ENCODE results near the gene CCDC86. TPM values are rescaled to one million over a fixed set of nuclear protein-coding genes. Genes with fewer than 3 reads are reported as not detected.
A peak's percentile ranks its signal among the peaks of the same experiment; 100 is the strongest.

The CCDC86 gene, protein sequence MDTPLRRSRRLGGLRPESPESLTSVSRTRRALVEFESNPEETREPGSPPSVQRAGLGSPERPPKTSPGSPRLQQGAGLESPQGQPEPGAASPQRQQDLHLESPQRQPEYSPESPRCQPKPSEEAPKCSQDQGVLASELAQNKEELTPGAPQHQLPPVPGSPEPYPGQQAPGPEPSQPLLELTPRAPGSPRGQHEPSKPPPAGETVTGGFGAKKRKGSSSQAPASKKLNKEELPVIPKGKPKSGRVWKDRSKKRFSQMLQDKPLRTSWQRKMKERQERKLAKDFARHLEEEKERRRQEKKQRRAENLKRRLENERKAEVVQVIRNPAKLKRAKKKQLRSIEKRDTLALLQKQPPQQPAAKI
- total RNA-seq (ENCODE audit: low replicate concordance), result 3.3 and 9.5 TPM in 2 replicates

DNA sequence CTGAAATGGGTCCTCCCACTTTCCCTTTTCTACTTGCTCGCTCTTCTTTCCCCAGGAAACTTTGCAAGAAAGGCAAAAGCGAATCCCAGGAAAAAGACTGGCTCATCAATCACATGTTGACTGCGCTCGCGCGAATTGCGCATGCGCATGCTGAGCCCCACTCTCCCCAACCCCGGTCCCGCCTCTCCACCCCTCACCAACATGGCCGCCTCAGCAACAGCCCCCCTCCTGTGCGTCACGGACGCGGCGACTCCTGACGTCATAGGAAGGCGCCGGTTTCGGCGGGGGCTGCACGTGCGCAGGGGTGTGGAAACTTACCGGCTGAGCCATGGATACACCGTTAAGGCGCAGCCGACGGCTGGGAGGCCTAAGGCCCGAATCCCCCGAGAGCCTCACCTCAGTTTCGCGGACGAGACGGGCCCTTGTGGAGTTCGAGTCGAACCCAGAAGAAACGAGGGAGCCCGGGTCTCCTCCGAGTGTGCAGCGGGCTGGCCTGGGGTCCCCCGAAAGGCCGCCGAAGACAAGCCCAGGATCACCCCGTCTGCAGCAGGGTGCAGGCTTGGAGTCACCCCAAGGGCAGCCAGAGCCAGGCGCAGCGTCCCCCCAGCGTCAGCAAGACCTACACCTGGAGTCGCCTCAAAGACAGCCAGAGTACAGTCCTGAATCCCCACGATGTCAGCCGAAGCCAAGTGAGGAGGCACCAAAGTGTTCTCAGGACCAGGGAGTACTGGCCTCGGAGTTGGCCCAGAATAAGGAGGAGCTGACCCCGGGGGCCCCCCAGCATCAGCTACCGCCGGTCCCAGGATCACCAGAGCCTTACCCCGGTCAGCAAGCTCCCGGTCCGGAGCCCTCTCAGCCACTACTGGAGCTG, at the start of gene CCDC86:
Gene CCDC86 (plus strand): TSS at position 317 of the 871 bp plus-strand sequence. CDS start 12 bp downstream, at position 329.
- H3K4me3 ChIP-seq, result peak within 1 kb of the TSS; percentile 77
- peak within 1 kb of the TSS; percentile 85 for H3K9ac ChIP-seq
- H3K36me3 Mint-ChIP-seq, result peaks cover 9% of the 10 kb centered on the region
- H4K20me1 ChIP-seq (ENCODE audit: low read depth), result no peaks in the 10 kb centered on the region
- no peaks in the 10 kb centered on the region for H3K27me3 ChIP-seq
- H3F3A ChIP-seq (ENCODE audit: low read depth), result no peaks in the 10 kb centered on the region
- no peaks in the 10 kb centered on the region for H3K9me3 ChIP-seq (ENCODE audit: low read depth)
- peak within 1 kb of the TSS; percentile 94 for H3K4me2 ChIP-seq
- H3K27ac Mint-ChIP-seq, result peak within 1 kb of the TSS; percentile 96
- TF ChIP-seq EZH2 (IDR thresholded peaks at IDR 0.05) (no peak), EZH2phosphoT487 (IDR thresholded peaks at IDR 0.05) (no peak), CTCF (IDR thresholded peaks at IDR 0.05) (no peak)
- H3K4me3 Mint-ChIP-seq, result peak within 1 kb of the TSS; percentile 91
- H2AFZ ChIP-seq (replicated peaks), result peak within 1 kb of the TSS; percentile 94
- H3K79me2 ChIP-seq (ENCODE audit: low read depth), result peaks cover 30% of the 10 kb centered on the region
- H3K4me1 Mint-ChIP-seq, result peaks cover 35% of the 10 kb centered on the region
- H3K9me3 Mint-ChIP-seq, result no peaks in the 10 kb centered on the region
- H3K27ac ChIP-seq, result no peak within 1 kb of the TSS
- DNase-seq (ENCODE audit: low spot score), result peak; percentile 96
- H3K4me1 ChIP-seq, result peaks cover 17% of the 10 kb centered on the region
- no peaks in the 10 kb centered on the region for H3K36me3 ChIP-seq
- H3K27me3 Mint-ChIP-seq (ENCODE audit: insufficient read depth, low read depth), result peaks cover 3% of the 10 kb centered on the region

- H3K4me3 ChIP-seq, result no peak overlapping the region
- H2AFZ ChIP-seq (replicated peaks), result no peak overlapping the region
- no peaks in the 10 kb centered on the region for H3F3A ChIP-seq (ENCODE audit: low read depth)
- H3K36me3 ChIP-seq, result no peaks in the 10 kb centered on the region
- Mint-ChIP-seq H3K36me3 (no peaks in the 10 kb centered on the region), H3K27me3 (ENCODE audit: insufficient read depth, low read depth) (peaks cover 17% of the 10 kb centered on the region), H3K27ac (no peak overlapping the region), H3K4me3 (no peak overlapping the region), H3K9me3 (peaks cover 22% of the 10 kb centered on the region), H3K4me1 (no peaks in the 10 kb centered on the region)
- H3K79me2 ChIP-seq (ENCODE audit: low read depth), result no peaks in the 10 kb centered on the region
- DNase-seq (ENCODE audit: low spot score), result no peak
- no peak overlapping the region for H3K9ac ChIP-seq
- no peaks in the 10 kb centered on the region for H4K20me1 ChIP-seq (ENCODE audit: low read depth)
- TF ChIP-seq EZH2 (IDR thresholded peaks at IDR 0.05), result no peak
- no peak for TF ChIP-seq EZH2phosphoT487 (IDR thresholded peaks at IDR 0.05)
- no peak for TF ChIP-seq CTCF (IDR thresholded peaks at IDR 0.05)
- no peaks in the 10 kb centered on the region for H3K9me3 ChIP-seq (ENCODE audit: low read depth)
- H3K4me2 ChIP-seq, result no peak overlapping the region
- no peaks in the 10 kb centered on the region for H3K4me1 ChIP-seq
- no peaks in the 10 kb centered on the region for H3K27me3 ChIP-seq
- no peak overlapping the region for H3K27ac ChIP-seq
These were observed 49.4 kb upstream of the CCDC86 start for GRCh38 chr11:60792521-60792920.

DNA sequence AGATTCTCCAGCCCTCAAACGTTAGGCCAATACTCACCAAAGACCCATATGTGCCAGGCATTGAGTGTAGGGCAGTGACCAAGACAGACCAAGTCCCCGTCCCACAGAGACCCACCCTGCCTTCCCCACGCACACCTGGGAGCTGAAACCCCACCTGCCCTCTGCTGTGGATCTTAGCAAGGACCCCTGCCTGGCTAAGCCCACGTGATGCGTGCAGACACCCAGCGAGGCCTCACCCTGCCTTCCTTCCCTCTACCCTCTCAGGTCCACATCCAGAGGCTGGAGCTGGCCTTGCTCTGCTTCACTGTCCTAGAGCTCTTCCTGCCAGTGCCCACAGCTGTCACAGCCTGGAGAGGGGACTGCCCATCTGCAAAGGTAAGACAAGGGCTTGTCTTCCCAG, 46.6 kb upstream of the CCDC86 start:
- Histone ChIP-seq H4K20me1 (ENCODE audit: low read depth) (no peaks in the 10 kb centered on the region), H3K79me2 (ENCODE audit: low read depth) (no peaks in the 10 kb centered on the region), H3K4me2 (no peak overlapping the region), H3F3A (ENCODE audit: low read depth) (no peaks in the 10 kb centered on the region), H2AFZ (replicated peaks) (no peak overlapping the region), H3K9me3 (ENCODE audit: low read depth) (no peaks in the 10 kb centered on the region), H3K4me1 (no peaks in the 10 kb centered on the region), H3K27me3 (peaks cover 7% of the 10 kb centered on the region), H3K4me3 (no peak overlapping the region), H3K27ac (no peak overlapping the region), H3K9ac (no peak overlapping the region), H3K36me3 (no peaks in the 10 kb centered on the region)
- peaks cover 19% of the 10 kb centered on the region for H3K27me3 Mint-ChIP-seq (ENCODE audit: insufficient read depth, low read depth)
- no peaks in the 10 kb centered on the region for H3K36me3 Mint-ChIP-seq
- H3K27ac Mint-ChIP-seq, result no peak overlapping the region
- H3K4me1 Mint-ChIP-seq, result no peaks in the 10 kb centered on the region
- TF ChIP-seq CTCF (IDR thresholded peaks at IDR 0.05) (no peak), EZH2 (IDR thresholded peaks at IDR 0.05) (no peak), EZH2phosphoT487 (IDR thresholded peaks at IDR 0.05) (no peak)
- H3K9me3 Mint-ChIP-seq, result peaks cover 19% of the 10 kb centered on the region
- DNase-seq (ENCODE audit: low spot score), result no peak
- no peak overlapping the region for H3K4me3 Mint-ChIP-seq
